ENCODE data around the gene CD247. TPM values are rescaled to one million over a fixed set of nuclear protein-coding genes. Genes with fewer than 3 reads are reported as not detected.

Gene CD247
- total RNA-seq, 1 experiment from 2014 or later, result 1.4 TPM

DNA sequence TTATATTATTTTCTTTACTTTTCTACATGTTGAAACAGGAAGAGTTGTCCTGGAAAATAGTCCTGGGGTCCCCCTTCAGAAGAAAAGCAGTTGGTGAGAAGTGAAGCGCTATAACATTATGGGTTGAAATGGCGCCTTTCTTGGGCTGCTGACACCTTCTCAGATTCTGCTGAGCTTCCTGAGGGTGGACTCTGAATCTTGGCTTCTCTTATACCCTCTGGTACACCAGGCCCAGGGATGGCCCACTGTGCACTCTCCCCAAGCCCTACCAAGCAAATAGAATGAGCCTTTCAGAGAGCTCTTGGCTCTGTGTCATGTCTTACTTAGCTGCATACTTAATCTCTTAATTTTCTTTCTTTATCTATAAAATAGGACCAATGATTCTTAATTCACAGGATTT lies 42.3 kb downstream of the CD247 start:
- BruUV-seq (replicated peaks), result no TSS peak
- TF ChIP-seq, protein P1, sequence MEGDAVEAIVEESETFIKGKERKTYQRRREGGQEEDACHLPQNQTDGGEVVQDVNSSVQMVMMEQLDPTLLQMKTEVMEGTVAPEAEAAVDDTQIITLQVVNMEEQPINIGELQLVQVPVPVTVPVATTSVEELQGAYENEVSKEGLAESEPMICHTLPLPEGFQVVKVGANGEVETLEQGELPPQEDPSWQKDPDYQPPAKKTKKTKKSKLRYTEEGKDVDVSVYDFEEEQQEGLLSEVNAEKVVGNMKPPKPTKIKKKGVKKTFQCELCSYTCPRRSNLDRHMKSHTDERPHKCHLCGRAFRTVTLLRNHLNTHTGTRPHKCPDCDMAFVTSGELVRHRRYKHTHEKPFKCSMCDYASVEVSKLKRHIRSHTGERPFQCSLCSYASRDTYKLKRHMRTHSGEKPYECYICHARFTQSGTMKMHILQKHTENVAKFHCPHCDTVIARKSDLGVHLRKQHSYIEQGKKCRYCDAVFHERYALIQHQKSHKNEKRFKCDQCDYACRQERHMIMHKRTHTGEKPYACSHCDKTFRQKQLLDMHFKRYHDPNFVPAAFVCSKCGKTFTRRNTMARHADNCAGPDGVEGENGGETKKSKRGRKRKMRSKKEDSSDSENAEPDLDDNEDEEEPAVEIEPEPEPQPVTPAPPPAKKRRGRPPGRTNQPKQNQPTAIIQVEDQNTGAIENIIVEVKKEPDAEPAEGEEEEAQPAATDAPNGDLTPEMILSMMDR (conservative IDR thresholded peaks at IDR 0.05; ENCODE audit: low read depth, low read length), result no peak
- no peak for TF ChIP-seq EZH2 (IDR thresholded peaks at IDR 0.05; ENCODE audit: borderline replicate concordance, low read depth, low read length, poor library complexity, severe bottlenecking)
- no peak overlapping the region for H3K27ac ChIP-seq (ENCODE audit: low read depth, low read length, poor library complexity, severe bottlenecking)
- DNase-seq (ENCODE audit: low spot score), result no peak
- H3K27me3 ChIP-seq (replicated peaks; ENCODE audit: insufficient read depth, low read depth, low read length, poor library complexity), result no peaks in the 10 kb centered on the region
- POLR2A ChIA-PET (ENCODE audit: low non-redundant PET), result no interaction called here
- no peaks in the 10 kb centered on the region for H3K4me1 ChIP-seq (ENCODE audit: insufficient read depth, low read length, poor library complexity, severe bottlenecking)
- H3K4me3 ChIP-seq (ENCODE audit: low read depth, low read length, poor library complexity, severe bottlenecking), result no peak overlapping the region
- intact Hi-C loops (cut with micrococcal nuclease; ENCODE audit: unreplicated experiment), result no loop called here
- H3K36me3 ChIP-seq (ENCODE audit: insufficient read depth, low read length, poor library complexity, severe bottlenecking), result no peaks in the 10 kb centered on the region
- CTCF ChIA-PET, result no interaction called here
- H3K9me3 ChIP-seq (ENCODE audit: low read depth, low read length, poor library complexity, severe bottlenecking), result no peaks in the 10 kb centered on the region

DNA sequence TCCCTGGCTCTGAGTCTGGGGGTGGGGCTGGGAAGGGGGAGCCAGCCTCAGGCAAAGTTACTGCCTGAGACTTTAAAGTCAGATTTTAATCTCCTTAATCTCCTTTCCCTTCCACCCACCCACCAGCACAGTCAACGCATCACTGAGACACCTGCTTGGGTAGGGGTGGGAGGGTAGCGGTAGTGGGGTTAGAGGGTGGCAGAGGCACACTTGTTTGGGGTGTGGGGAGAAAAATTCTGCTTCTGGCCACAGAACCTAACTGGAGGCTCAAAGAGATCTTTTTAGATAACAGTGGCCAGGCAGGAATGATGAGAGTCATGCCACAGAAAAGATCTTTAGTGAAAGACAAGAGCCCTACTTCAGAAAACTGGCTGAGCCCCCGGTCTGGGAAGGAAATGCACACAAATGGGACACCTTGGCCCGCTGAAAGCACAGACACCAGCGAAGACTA lies 44.1 kb downstream of the CD247 start:
- no peak overlapping the region for H3K27ac ChIP-seq (ENCODE audit: low read depth, low read length, poor library complexity, severe bottlenecking)
- H3K36me3 ChIP-seq (ENCODE audit: insufficient read depth, low read length, poor library complexity, severe bottlenecking), result no peaks in the 10 kb centered on the region
- H3K9me3 ChIP-seq (ENCODE audit: low read depth, low read length, poor library complexity, severe bottlenecking), result no peaks in the 10 kb centered on the region
- H3K4me3 ChIP-seq (ENCODE audit: low read depth, low read length, poor library complexity, severe bottlenecking), result no peak overlapping the region
- DNase-seq (ENCODE audit: low spot score), result no peak
- intact Hi-C loops (cut with micrococcal nuclease; ENCODE audit: unreplicated experiment), result no loop called here
- TF ChIP-seq EZH2 (IDR thresholded peaks at IDR 0.05; ENCODE audit: borderline replicate concordance, low read depth, low read length, poor library complexity, severe bottlenecking), result no peak
- TF ChIP-seq, protein P1 (conservative IDR thresholded peaks at IDR 0.05; ENCODE audit: low read depth, low read length), result no peak
- BruUV-seq (replicated peaks), result no TSS peak
- H3K27me3 ChIP-seq (replicated peaks; ENCODE audit: insufficient read depth, low read depth, low read length, poor library complexity), result no peaks in the 10 kb centered on the region
- H3K4me1 ChIP-seq (ENCODE audit: insufficient read depth, low read length, poor library complexity, severe bottlenecking), result no peaks in the 10 kb centered on the region
- ChIA-PET POLR2A (ENCODE audit: low non-redundant PET) (no interaction called here), CTCF (no interaction called here)

DNA sequence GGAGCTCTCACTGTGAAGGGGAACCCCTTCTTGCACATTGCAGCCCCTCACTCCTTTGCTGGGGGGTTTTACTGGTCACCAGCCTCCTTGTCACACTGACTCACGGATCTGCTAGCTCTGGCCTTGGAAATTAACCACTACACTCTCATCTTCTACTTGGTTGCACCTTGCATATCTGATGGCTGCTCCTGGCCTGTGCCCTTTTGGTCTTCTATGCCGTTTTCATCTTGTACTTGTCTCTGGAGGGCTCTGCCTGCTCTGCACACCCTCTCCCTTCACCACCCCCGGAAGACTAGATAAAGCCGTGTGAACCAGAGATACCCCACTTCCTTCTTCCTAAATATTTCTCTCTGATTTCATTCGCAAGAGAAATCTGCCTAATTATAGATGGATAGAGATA lies 44.6 kb downstream of the CD247 start:
- no peak for TF ChIP-seq EZH2 (IDR thresholded peaks at IDR 0.05; ENCODE audit: borderline replicate concordance, low read depth, low read length, poor library complexity, severe bottlenecking)
- TF ChIP-seq, protein P1 (conservative IDR thresholded peaks at IDR 0.05; ENCODE audit: low read depth, low read length), result no peak
- Histone ChIP-seq H3K4me1 (ENCODE audit: insufficient read depth, low read length, poor library complexity, severe bottlenecking) (no peaks in the 10 kb centered on the region), H3K27ac (ENCODE audit: low read depth, low read length, poor library complexity, severe bottlenecking) (no peak overlapping the region), H3K36me3 (ENCODE audit: insufficient read depth, low read length, poor library complexity, severe bottlenecking) (no peaks in the 10 kb centered on the region), H3K4me3 (ENCODE audit: low read depth, low read length, poor library complexity, severe bottlenecking) (no peak overlapping the region), H3K27me3 (replicated peaks; ENCODE audit: insufficient read depth, low read depth, low read length, poor library complexity) (no peaks in the 10 kb centered on the region), H3K9me3 (ENCODE audit: low read depth, low read length, poor library complexity, severe bottlenecking) (no peaks in the 10 kb centered on the region)
- CTCF ChIA-PET, result no interaction called here
- POLR2A ChIA-PET (ENCODE audit: low non-redundant PET), result no interaction called here
- BruUV-seq (replicated peaks), result no TSS peak
- DNase-seq (ENCODE audit: low spot score), result no peak
- intact Hi-C loops (cut with micrococcal nuclease; ENCODE audit: unreplicated experiment), result no loop called here
